ENCODE data around the gene RAP1GDS1. TPM values are rescaled to one million over a fixed set of nuclear protein-coding genes. Genes with fewer than 3 reads are reported as not detected.
"Not testable (repeated sequence)": the region's sequence is repeated elsewhere in the genome, so short reads cannot be mapped to it uniquely, and the experiment has no call there.

Gene RAP1GDS1
- total RNA-seq, 3 donors from 2014 or later: 31.1 to 55.8 (median 33.8) TPM

DNA sequence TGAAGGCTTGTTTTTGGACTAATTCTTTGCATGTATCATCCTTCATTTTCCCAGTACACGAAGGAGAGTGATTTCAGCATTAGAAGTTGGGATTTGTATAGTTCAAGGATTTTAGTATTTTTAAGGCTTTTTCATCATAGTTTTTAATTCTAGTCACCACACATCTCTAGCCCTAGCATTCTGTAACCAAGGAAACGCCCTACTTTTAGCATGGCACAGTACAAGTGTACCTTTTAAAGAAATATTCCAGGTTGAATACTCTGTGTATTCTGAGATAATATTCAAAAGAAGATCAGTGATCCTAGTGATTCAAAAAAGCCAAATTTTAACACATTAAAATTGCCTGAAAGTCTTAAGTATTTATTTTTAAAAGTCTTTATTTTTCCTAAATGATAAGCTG is 150.5 kb downstream of the RAP1GDS1 start:
- Histone ChIP-seq H3K4me1 (no peaks in the 10 kb centered on the region), H3K9me3 (peaks cover 10 to 17% of the 10 kb centered on the region in 2 donors), H3K27ac (no peak overlapping the region), H3K4me3 (no peak overlapping the region), H3K27me3 (no peaks in the 10 kb centered on the region), H3K36me3 (no peaks in the 10 kb centered on the region)
- no peak for TF ChIP-seq POLR2A (IDR thresholded peaks at IDR 0.05)
- no peak for TF ChIP-seq POLR2AphosphoS5 (IDR thresholded peaks at IDR 0.05)
- TF ChIP-seq, protein P1, sequence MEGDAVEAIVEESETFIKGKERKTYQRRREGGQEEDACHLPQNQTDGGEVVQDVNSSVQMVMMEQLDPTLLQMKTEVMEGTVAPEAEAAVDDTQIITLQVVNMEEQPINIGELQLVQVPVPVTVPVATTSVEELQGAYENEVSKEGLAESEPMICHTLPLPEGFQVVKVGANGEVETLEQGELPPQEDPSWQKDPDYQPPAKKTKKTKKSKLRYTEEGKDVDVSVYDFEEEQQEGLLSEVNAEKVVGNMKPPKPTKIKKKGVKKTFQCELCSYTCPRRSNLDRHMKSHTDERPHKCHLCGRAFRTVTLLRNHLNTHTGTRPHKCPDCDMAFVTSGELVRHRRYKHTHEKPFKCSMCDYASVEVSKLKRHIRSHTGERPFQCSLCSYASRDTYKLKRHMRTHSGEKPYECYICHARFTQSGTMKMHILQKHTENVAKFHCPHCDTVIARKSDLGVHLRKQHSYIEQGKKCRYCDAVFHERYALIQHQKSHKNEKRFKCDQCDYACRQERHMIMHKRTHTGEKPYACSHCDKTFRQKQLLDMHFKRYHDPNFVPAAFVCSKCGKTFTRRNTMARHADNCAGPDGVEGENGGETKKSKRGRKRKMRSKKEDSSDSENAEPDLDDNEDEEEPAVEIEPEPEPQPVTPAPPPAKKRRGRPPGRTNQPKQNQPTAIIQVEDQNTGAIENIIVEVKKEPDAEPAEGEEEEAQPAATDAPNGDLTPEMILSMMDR (IDR thresholded peaks at IDR 0.05): no peak
- intact Hi-C loops (cut with DNase I; ENCODE audit: low total_unique reads): no loop called here
- DNase-seq (ENCODE audit: low spot score in 2 of 2): no peak

DNA sequence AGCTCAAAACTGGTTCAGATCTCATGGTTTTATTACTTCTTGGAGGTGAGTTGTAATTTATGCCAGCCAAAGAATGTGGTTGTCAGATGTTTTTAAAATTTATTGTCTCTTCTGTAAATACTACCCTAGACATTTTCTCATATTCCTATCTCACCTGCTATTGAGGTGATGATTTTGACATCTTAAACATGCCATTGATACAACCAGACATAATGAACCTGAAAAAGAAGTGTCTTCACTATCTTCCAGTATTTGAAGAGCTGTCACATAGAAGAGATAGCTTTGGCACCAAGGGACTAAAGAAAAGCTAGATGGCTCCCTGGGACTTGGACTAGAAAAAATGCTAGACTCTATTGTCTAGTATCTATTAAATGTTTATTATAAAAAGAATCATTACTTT is 155.7 kb downstream of the RAP1GDS1 start:
- no peak overlapping the region for H3K27ac ChIP-seq
- no peaks in the 10 kb centered on the region for H3K27me3 ChIP-seq
- no peaks in the 10 kb centered on the region for H3K4me1 ChIP-seq
- DNase-seq (ENCODE audit: low spot score in 2 of 2): no peak
- peaks cover 10 to 13% of the 10 kb centered on the region in 2 donors for H3K9me3 ChIP-seq
- intact Hi-C loops (cut with DNase I; ENCODE audit: low total_unique reads): no loop called here
- no peak overlapping the region for H3K4me3 ChIP-seq
- no peaks in the 10 kb centered on the region for H3K36me3 ChIP-seq
- no peak for TF ChIP-seq POLR2AphosphoS5 (IDR thresholded peaks at IDR 0.05)
- TF ChIP-seq, protein P1 (IDR thresholded peaks at IDR 0.05): no peak
- TF ChIP-seq POLR2A (IDR thresholded peaks at IDR 0.05): no peak

DNA sequence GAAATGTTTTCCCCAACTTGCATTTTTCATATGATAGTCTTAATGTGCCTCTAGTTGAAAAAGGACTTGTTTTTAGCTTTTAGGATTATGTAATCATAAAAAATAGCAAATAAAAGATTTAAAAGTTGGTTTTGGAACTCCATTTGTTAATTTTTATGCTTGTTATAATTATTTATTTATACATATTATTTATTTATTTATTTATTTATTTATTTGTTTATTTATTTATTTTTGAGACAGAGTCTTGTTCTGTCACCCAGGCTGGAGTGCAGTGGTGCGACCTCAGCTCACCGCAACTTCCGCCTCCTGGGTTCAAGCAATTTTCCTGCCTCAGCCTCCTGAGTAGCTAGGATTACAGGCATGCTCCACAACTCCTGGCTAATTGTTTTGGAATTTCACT is 159.0 kb downstream of the RAP1GDS1 start:
- H3K36me3 ChIP-seq; H3K4me1 ChIP-seq; intact Hi-C loops (cut with DNase I; ENCODE audit: low total_unique reads); DNase-seq (ENCODE audit: low spot score in 2 of 2); H3K4me3 ChIP-seq; H3K9me3 ChIP-seq; H3K27me3 ChIP-seq; H3K27ac ChIP-seq: not testable (repeated sequence)

DNA sequence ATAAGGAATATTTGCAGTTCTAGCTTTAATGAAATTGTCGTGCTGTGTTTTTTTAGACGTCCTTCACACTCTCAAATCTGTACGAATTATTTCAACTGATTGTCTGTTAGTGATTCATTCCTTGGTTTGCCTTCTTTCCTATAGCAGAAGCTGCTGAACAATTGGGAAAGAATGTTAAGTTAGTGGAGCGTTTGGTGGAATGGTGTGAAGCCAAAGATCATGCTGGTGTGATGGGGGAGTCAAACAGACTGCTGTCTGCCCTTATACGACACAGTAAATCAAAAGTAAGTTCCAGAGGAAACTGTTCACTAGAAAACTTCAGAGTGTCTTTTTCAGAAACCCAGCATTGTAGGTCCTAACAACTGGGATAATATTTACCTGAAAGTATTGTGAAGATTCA is 159.9 kb downstream of the RAP1GDS1 start:
- Histone ChIP-seq H3K36me3 (no peaks in the 10 kb centered on the region), H3K4me3 (no peak overlapping the region), H3K4me1 (no peaks in the 10 kb centered on the region), H3K27me3 (no peaks in the 10 kb centered on the region), H3K9me3 (no peaks in the 10 kb centered on the region), H3K27ac (no peak overlapping the region)
- no peak for DNase-seq (ENCODE audit: low spot score in 2 of 2)
- intact Hi-C loops (cut with DNase I; ENCODE audit: low total_unique reads): no loop called here
- no peak for TF ChIP-seq POLR2AphosphoS5 (IDR thresholded peaks at IDR 0.05)
- no peak for TF ChIP-seq POLR2A (IDR thresholded peaks at IDR 0.05)
- TF ChIP-seq, protein P1 (IDR thresholded peaks at IDR 0.05): no peak

DNA sequence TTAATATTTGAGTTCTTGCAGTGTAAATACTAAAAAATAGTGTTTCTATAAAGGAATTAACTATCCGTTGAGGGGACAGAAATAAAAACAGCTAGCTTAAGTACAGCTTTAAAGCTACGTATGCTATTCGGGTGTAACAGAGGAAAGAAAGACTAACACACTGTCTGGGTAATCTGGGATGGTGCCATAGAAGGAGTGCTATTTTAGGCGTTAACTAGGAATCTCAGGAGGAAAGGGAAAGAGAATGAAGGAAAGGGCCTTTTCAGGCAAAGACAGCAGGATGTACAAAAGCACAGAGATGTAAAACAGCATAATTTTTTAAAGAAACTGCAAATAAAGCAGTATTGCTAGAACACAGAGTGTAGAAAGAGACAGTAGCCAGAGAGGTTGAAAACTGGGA is 161.8 kb downstream of the RAP1GDS1 start:
- TF ChIP-seq POLR2AphosphoS5 (IDR thresholded peaks at IDR 0.05): no peak
- TF ChIP-seq, protein P1 (IDR thresholded peaks at IDR 0.05): no peak
- no peak for TF ChIP-seq POLR2A (IDR thresholded peaks at IDR 0.05)

More for the DNA sequence above, 161.8 kb downstream of the RAP1GDS1 start:
- Histone ChIP-seq H3K27ac (no peak overlapping the region), H3K36me3 (no peaks in the 10 kb centered on the region), H3K4me3 (no peak overlapping the region), H3K9me3 (no peaks in the 10 kb centered on the region), H3K4me1 (no peaks in the 10 kb centered on the region), H3K27me3 (no peaks in the 10 kb centered on the region)
- intact Hi-C loops (cut with DNase I; ENCODE audit: low total_unique reads): no loop called here
- DNase-seq (ENCODE audit: low spot score in 2 of 2): no peak

All from breast epithelium (tissue), 4 donors.